HTERT RPE-1 (cell line): ENCODE measurements around the gene PHC2.

Experiments
- in situ Hi-C: fragments of 300-500 bp; cut with MboI; formaldehyde crosslinking; loops from 4 replicates; pipeline ENCODE4 v1.14.3; 2020; ENCODE audit warnings: low sequenced_read_pairs

PHC2 gene

DNA sequence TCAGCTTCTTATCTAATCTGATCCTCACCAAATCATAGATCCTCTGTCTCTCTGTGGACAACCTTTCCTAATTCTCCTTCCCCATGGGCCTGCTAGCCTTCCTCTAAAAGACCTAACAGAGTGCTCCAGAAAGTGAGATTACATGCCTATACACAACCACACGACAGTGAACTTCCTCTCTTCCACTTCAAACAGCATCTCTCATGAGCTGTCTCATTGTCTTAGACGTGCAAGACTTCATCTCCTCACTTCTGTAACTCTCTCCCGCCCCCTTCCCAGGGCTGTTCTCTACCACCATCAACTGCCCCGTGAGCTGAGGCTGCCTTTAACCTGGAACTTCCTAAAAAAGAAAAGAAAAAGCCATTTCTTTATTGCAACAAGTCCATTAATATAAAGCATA is 95.9 kb downstream of the PHC2 start:
- in situ Hi-C loops: no loop called here

- in situ Hi-C loops: no loop called here
These were observed 96.8 kb downstream of the PHC2 start for GRCh38 chr1:33334081-33334552.

DNA sequence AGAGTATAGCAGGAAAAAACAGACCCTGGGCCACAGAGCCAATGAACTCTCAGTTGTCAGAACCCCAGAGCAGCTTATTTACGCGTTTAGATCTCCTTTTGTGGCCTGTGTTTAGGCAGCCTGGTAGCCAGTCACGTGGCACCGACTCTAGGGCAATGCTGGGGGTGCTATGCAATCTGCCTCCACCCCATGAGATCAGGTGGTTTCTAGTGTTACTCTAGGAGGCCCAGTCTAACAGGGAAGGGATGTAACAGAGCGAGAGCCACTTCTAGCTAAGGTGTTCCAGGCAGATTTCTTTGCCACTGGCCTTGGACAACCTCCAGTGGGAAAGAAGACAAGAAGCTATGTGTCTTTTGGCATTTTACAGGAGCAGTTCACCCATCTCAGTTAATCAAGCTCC is 98.0 kb downstream of the PHC2 start:
- in situ Hi-C loops: no loop called here

GRCh38 chr1:33332357-33332789 is 98.5 kb downstream of the PHC2 start:
- in situ Hi-C loops: no loop called here

- in situ Hi-C loops: no loop called here
These were observed 99.2 kb downstream of the PHC2 start for GRCh38 chr1:33331444-33332356.

GRCh38 chr1:33330906-33331305 is 100.0 kb downstream of the PHC2 start:
- in situ Hi-C loops: no loop called here

DNA sequence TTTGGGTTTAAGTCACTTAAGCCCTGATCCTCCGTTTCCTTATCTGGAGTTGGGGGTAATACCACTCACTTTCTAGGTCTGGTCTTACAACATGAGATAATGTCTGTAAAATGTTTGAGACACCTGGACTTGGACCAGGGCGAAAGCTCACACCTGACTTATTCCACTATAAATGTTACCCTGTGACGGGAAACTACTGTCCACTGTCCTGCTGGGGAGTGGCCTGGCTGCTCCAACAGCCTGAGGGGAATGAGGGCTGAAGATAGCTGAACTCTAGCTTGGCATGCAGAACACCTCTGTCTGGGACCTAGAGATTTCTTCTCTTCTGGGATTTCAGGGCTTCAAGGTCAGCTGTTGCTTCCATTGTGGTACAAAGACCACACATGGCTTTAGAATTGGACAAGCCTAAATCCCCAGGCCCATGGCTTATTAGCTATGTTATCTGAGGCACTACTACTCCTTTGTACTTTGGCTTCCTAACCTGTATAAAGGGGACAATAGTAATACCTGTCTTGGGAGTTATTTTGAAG is 100.5 kb downstream of the PHC2 start:
- in situ Hi-C loops: no loop called here

DNA sequence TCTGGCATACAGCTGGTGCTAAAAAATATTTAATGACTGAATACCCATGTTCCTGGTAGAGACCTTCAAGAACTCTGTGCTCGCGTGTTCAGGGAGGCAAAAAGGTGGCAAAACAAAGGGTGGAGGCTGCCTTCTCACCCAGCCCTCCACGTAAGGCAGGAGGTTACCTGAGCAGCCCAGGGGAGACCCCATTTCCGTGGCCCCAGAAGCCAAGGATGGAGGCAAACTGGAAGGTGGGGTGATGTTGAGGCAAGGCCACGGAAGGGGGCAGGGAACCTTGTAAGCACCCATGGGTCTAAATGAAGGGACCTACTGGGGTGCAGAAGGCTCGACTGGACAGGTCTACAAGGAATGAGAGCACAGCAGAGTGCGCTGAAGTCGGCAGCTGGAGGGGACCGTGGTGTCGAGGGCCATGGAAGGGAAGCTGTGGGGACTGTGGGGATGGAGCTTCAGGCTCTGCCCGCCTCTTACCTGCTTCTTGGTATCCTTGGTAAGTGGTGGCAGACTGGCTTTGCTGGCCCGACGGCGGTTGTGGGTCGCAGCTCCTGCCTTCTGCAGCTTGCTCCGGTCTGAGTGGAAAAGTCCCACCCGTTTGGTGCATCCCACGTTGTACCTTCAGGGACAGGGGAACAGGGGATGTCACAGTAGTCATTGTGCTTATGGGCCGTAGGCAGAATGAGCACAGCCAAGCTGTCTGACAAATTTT is 101.1 kb downstream of the PHC2 start:
- in situ Hi-C loops: no loop called here

GRCh38 chr1:33328817-33329216 is 102.1 kb downstream of the PHC2 start:
- in situ Hi-C loops: no loop called here

- in situ Hi-C loops: no loop called here
These were observed 103.1 kb downstream of the PHC2 start for GRCh38 chr1:33327587-33328325.

DNA sequence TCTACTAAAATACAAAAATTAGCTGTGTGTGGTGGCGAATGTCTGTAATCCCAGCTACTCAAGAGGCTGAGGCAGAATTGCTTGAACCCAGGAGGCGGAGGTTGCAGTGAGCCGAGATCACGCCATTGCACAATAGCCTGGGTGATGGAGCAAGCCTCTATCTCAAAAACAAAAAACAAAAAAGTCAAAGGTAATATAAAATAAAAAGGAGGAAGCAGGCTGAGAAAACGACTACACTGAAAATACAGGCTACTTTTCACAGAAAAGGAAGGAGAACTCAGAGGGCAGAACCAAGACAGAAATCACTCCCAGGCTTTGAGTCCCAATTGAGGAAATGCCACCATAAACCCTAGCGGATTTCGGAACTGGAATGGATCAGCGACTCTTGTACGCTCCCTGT is 104.1 kb downstream of the PHC2 start:
- in situ Hi-C loops: no loop called here

- in situ Hi-C loops: no loop called here
These were observed 106.0 kb downstream of the PHC2 start for GRCh38 chr1:33324677-33325575.

DNA sequence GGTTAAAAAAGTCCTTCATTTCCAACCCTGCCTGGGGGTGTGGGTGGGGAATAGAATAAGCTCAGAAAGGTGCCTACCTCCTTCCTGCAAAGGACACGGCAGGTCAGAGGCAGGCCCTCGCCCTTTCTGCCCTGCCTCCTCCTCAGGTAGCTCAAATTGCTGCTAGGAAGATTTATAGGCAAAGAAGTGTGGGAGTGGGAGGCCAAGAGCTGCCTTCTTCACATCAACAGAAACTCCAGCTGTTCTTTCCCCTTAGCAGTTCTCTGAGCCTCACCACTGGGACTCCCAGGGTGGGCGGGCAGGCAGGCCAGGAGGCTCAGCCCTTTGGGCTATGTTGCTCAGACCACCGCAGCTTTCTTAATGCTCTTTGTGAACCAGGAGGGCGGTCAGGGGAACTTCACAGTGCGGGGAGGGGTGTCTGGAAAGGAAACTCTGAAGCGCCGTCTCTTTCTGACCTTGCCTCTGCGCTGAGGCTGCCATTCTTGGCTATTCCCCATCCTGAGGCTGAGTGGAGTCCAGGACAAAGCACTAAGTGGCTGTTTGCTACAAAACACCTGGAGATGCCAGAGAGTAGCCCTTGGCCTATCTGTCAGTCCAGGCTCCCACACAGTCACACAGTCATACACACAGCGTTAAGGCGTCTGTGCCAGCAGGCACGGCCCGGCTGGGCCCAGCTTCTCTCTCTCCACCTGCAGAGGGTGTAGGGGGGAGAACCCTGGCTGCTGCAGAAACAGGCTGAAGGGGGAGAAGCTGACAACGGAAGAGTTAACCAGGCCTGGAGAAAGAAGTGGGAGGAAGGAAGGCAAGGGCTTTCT is 107.0 kb downstream of the PHC2 start:
- in situ Hi-C loops: no loop called here

DNA sequence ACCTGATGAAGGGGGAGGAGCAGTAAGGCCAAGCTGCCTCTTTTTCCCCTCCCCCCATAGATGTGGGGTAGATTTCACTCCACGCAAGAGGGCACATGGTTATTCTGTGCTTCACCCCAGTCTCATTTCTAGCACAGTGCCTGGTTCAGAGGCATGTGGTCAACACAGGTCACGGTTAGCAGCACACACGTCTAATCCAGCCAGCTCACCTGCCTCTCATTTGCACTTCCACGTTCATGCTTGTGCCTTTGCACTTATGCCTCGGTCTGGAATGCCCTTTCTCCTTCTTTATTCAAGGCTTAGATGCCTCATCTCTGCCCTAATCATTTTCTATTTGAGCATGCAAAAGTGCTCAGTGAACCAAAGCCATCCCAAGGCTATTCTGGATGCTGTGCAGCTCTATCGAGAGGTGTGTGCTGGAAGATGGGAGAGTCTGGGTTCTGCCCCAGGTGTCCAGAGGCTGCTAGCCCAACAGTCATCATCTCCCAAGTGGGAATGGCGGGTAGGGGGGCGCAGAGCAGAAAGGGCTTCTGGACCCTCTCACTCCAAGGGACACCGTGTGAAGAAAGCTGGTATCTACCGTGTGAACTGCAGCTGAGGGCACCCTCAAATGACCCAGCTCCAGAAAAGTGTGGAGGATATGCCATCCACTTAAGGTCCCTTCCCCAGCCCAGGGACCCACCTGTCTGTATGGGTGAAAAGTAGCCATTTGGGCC is 107.9 kb downstream of the PHC2 start:
- in situ Hi-C loops: no loop called here

DNA sequence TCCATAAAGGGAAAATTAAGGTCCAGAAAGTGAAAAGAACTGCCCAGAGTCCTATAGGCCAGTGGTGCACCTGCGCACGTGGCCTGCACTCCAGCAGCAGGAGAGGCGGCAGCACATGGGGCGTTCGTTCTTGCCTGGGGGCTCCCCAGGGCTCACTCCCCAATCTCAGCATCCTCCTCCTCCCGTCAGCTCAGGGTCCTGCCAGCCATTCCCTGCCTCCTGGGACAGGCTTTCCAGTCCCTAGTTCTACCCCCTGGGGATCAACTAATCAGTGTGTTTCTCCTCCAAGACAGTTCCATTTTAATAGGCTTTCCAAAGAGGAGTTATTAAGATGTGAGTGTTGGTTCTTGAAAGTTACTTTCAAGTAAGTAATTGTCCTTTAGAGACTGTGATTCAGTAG is 108.8 kb downstream of the PHC2 start:
- in situ Hi-C loops: no loop called here

DNA sequence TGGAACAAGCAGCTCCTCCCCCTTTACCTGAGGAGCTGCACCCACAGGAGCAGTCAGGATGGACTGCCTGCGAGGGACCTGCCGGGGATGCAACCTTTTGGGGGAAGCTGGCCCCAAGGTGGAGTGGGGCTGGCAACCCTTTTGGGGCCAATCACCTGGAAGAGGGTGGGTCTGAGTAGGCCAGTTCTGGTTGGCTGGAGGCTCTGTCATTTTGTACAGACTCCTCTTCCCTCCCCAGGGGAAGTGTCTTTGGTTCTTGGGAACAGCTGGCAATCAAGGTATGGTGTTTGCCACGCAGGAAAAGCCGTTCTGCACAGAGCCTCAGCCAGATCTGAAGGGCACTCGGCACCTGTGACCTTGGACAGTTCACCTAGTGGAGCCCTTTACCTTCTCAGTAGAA is 109.7 kb downstream of the PHC2 start:
- in situ Hi-C loops: no loop called here

DNA sequence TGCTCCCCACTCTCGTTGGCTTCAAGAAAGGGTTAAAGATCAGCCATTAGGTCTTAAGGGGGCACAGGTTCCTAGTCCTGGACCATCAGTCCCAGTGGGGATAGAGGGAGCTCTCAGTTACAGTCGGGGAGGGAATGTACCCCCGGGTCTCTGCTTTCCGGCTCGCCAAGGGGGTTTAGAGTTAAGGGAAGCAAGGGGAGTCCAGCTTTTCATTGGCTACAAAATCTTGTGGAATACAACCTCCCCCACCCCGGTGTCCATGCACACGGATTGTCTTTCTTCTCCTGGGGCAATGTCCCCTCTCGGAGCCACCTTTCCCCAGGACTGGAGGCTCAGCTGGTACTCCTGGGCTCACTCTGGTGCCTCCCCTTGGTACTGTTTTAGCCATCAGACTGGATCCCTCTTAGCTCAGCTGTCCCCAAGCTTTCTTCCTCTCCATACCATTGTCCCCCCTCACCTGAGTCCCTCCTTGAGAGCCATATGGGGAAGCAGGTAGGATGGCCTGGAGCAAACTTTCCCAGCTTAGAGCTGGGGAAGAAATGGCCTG is 110.2 kb downstream of the PHC2 start, which contains the start of gene A3GALT2:
TSS of gene A3GALT2 (minus strand) at position 480 of the 547 bp plus-strand sequence. CDS start at position 480, 0 bp downstream.
- in situ Hi-C loops: no loop called here

- in situ Hi-C loops: no loop called here
These were observed 110.8 kb downstream of the PHC2 start for GRCh38 chr1:33319949-33320618.
